CD14-positive monocyte (primary cell): ENCODE results near the gene TEC. TPM values are rescaled to one million over a fixed set of nuclear protein-coding genes. Genes with fewer than 3 reads are reported as not detected.
A peak's percentile ranks its signal among the peaks of the same experiment; 100 is the strongest.

Source experiments
- DNase-seq, 3 donors: peaks; one replicate each; pipeline ENCODE4 v3.0.0-alpha.2; 2011 to 2022
- H2AFZ ChIP-seq: 2 replicates; pipeline ENCODE4 v1.6.0; 2012; ENCODE audit warnings: mild to moderate bottlenecking, low read depth, low read length, inconsistent platforms; ENCODE audit not compliant: insufficient read depth, poor library complexity, severe bottlenecking
- H3K27ac ChIP-seq, 2 donors: 1 replicate in 1 of 2; 2 replicates in 1 of 2; pipeline ENCODE4 v1.5.1; 2012 to 2013; ENCODE audit warnings: low read length in 2 of 2, control low read depth in 1 of 2, inconsistent platforms in 1 of 2, low read depth in 1 of 2, mild to moderate bottlenecking in 1 of 2
- H3K27me3 ChIP-seq, 2 donors: one replicate each; pipeline versions ENCODE4 v1.6.0 to v1.6.1; 2011 to 2013; ENCODE audit warnings: low read length in 2 of 2; ENCODE audit not compliant: control insufficient read depth in 2 of 2, insufficient read depth in 2 of 2
- H3K36me3 ChIP-seq, 2 donors: replicated peaks in 1 of 2; 1 replicate in 1 of 2; 2 replicates in 1 of 2; pipeline versions ENCODE4 v1.5.1 to v1.6.1; 2012 to 2013; ENCODE audit warnings: low read length in 2 of 2, control low read depth in 1 of 2, inconsistent platforms in 1 of 2, mild to moderate bottlenecking in 1 of 2; ENCODE audit not compliant: insufficient read depth in 2 of 2, control insufficient read depth in 1 of 2
- H3K4me1 ChIP-seq, 2 donors: 1 replicate in 1 of 2; 2 replicates in 1 of 2; pipeline versions ENCODE4 v1.5.1 to v1.6.1; 2012 to 2013; ENCODE audit warnings: low read length in 2 of 2, control low read depth in 1 of 2, inconsistent platforms in 1 of 2, mild to moderate bottlenecking in 1 of 2, moderate library complexity in 1 of 2; ENCODE audit not compliant: insufficient read depth in 2 of 2, control insufficient read depth in 1 of 2
- H3K4me2 ChIP-seq: replicated peaks from 2 replicates; pipeline ENCODE3; 2012; ENCODE audit warnings: low read length, moderate library complexity, mild to moderate bottlenecking; ENCODE audit not compliant: poor library complexity, severe bottlenecking; ENCODE audit errors: extremely low read depth
- H3K4me3 ChIP-seq, 3 experiments: fragments of 200-600 bp in 1 of 3; sonication (generic) in 1 of 3; replicated peaks in 1 of 3; 1 replicate in 2 of 3; 2 replicates in 1 of 3; pipeline ENCODE4 v1.5.1; 2011 to 2013; ENCODE audit warnings: low read length in 3 of 3, mild to moderate bottlenecking in 3 of 3, control low read depth in 2 of 3, low read depth in 2 of 3, inconsistent platforms in 1 of 3, moderate library complexity in 1 of 3
- H3K79me2 ChIP-seq: 2 replicates; pipeline ENCODE4 v1.6.0; 2012; ENCODE audit warnings: mild to moderate bottlenecking, control low read depth, inconsistent platforms, low read length, moderate library complexity; ENCODE audit not compliant: insufficient read depth
- H3K9ac ChIP-seq: 2 replicates; pipeline ENCODE4 v1.6.0; 2017; ENCODE audit warnings: low read length, mild to moderate bottlenecking; ENCODE audit not compliant: insufficient read depth, poor library complexity, severe bottlenecking
- H3K9me3 ChIP-seq, 2 donors: replicated peaks in 1 of 2; 1 replicate in 1 of 2; 2 replicates in 1 of 2; pipeline versions ENCODE4 v1.5.1 to v1.6.1; 2012 to 2013; ENCODE audit warnings: low read length in 2 of 2, control low read depth in 1 of 2; ENCODE audit not compliant: control insufficient read depth in 1 of 2, insufficient read depth in 1 of 2
- H4K20me1 ChIP-seq: 2 replicates; pipeline ENCODE4 v1.6.0; 2012; ENCODE audit warnings: mild to moderate bottlenecking, low read length, control low read depth, moderate library complexity; ENCODE audit not compliant: insufficient read depth
- H3K27ac Mint-ChIP-seq, 7 donors: one replicate each; pipeline ENCODE4 v1.8.0; 2020; ENCODE audit warnings: mild to moderate bottlenecking in 7 of 7, mixed read lengths in 7 of 7, moderate library complexity in 6 of 7, inconsistent platforms in 2 of 7
- H3K27me3 Mint-ChIP-seq, 3 donors: one replicate each; pipeline ENCODE4 v1.8.0; 2021 to 2022; ENCODE audit warnings: low read depth in 3 of 3, mild to moderate bottlenecking in 3 of 3, mixed read lengths in 3 of 3, moderate library complexity in 3 of 3, inconsistent platforms in 1 of 3
- H3K36me3 Mint-ChIP-seq, 2 donors: one replicate each; pipeline ENCODE4 v1.8.0; 2020; ENCODE audit warnings: mixed read lengths in 2 of 2, inconsistent platforms in 1 of 2, mild to moderate bottlenecking in 1 of 2
- H3K4me1 Mint-ChIP-seq: one replicate; pipeline ENCODE4 v1.8.0; 2020; ENCODE audit warnings: mild to moderate bottlenecking, mixed read lengths
- H3K4me3 Mint-ChIP-seq, 2 donors: one replicate each; pipeline ENCODE4 v1.8.0; 2020; ENCODE audit warnings: mild to moderate bottlenecking in 2 of 2, mixed read lengths in 2 of 2, moderate library complexity in 1 of 2
- H3K9me3 Mint-ChIP-seq, 7 donors: one replicate each; pipeline ENCODE4 v1.8.0; 2020 to 2022; ENCODE audit warnings: mixed read lengths in 7 of 7, mild to moderate bottlenecking in 6 of 7, moderate library complexity in 6 of 7, inconsistent platforms in 2 of 7
- WGBS: methylation state at CpG from one replicate; pipeline ENCODE4 v1.1.5; 2013; ENCODE audit warnings: missing lambda C conversion rate; ENCODE audit not compliant: insufficient coverage; 5-methylcytosine and 5-hydroxymethylcytosine counted together
- intact Hi-C, 2 donors: fragments of 100-400 bp; cut with micrococcal nuclease; formaldehyde crosslinking; loops; one replicate each; pipeline versions ENCODE4 v1.15.0 to v1.15.1; 2023
- polyA plus RNA-seq, 3 donors: library from polyadenylated mRNA; depleted of rRNA in 1 of 3; unstranded in 2 of 3; stranded (reverse) in 1 of 3; fragments of 300-500 nt in 2 of 3; fragments of >200 nt in 1 of 3; fragmentation: Illumina TruSeq in 2 of 3; gene quantifications; 1 replicate in 2 of 3; 2 replicates in 1 of 3; pipeline ENCODE4 v1.2.3, GENCODE V29; 2012 to 2021
- TF ChIP-seq, protein P1 (sequence below): fragments of 200-600 bp; IDR thresholded peaks from one replicate; pipeline ENCODE4 v1.8.0; 2022; ENCODE audit warnings: antibody characterized with exemption, mild to moderate bottlenecking

TEC gene
- polyA plus RNA-seq, 3 donors, result 0.30 to 2.5 (median 0.73) TPM

DNA sequence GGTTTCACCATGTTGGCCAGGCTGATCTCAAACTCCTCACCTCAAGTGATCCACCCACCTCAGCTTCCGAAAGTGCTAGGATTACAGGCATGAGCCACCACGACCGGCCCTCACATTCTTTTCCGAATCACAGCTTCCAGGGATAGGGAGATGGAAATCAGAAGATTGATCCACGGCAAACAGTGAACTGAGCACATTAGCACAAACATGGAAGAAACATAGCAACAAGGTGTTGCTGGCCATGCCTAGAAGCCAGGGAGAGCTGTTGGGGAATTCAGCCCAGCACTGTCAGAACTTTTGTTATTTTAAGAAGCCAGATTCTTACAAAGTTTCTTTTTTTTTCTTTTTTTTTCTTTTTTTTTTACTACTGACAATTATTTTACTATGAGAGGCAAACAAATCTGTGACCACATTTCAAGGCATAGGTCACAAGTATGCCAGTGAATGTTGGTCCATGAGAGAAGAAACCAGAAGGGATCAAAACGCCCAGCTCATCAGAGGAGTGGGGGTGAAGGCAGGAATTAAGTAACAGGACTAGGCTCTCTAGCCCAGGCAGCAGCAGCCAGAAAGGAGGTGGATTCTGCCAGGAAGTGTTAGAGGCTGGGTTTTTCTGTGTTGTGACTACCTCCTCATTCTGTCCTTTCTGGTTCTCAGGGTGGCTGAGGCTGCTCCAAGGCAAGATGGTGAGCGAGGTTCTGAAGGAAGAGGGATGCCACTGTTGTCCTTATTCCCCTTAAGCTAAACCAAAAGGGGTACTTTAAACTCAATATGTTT is 44.1 kb downstream of the TEC start:
- H3K9me3 ChIP-seq, result no peaks in the 10 kb centered on the region
- Mint-ChIP-seq H3K9me3 (peaks cover 0 to 6% (median 0%) of the 10 kb centered on the region in 7 donors), H3K27ac (peak overlapping the region; percentile 80 to 94 (median 89)), H3K4me1 (peaks cover 54% of the 10 kb centered on the region), H3K36me3 (peaks cover 13 to 14% of the 10 kb centered on the region in 2 donors), H3K27me3 (no peaks in the 10 kb centered on the region), H3K4me3 (peak overlapping the region in 1 of 2 donors; percentile 68)
- peak overlapping the region; percentile 51 for H3K4me2 ChIP-seq
- 75% methylated on average over 2 of the region's 7 CpGs for WGBS
- H3K27ac ChIP-seq, result peak overlapping the region; percentile 53 to 69
- intact Hi-C loops, result loop anchor here in 1 of 2 donors (10.0 kb wide), 1 partner anchor 49 kb away; no protein-coding TSS in a partner anchor
- H3K36me3 ChIP-seq, result peaks cover 0 to 6% of the 10 kb centered on the region in 2 donors
- TF ChIP-seq, protein P1, sequence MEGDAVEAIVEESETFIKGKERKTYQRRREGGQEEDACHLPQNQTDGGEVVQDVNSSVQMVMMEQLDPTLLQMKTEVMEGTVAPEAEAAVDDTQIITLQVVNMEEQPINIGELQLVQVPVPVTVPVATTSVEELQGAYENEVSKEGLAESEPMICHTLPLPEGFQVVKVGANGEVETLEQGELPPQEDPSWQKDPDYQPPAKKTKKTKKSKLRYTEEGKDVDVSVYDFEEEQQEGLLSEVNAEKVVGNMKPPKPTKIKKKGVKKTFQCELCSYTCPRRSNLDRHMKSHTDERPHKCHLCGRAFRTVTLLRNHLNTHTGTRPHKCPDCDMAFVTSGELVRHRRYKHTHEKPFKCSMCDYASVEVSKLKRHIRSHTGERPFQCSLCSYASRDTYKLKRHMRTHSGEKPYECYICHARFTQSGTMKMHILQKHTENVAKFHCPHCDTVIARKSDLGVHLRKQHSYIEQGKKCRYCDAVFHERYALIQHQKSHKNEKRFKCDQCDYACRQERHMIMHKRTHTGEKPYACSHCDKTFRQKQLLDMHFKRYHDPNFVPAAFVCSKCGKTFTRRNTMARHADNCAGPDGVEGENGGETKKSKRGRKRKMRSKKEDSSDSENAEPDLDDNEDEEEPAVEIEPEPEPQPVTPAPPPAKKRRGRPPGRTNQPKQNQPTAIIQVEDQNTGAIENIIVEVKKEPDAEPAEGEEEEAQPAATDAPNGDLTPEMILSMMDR, result no peak
- H4K20me1 ChIP-seq, result no peaks in the 10 kb centered on the region
- no peaks in the 10 kb centered on the region for H3K27me3 ChIP-seq
- peak overlapping the region in 1 of 3 experiments; percentile 39 for H3K4me3 ChIP-seq
- peak overlapping the region; percentile 12 for H2AFZ ChIP-seq
- peaks cover 72% of the 10 kb centered on the region for H3K79me2 ChIP-seq
- H3K4me1 ChIP-seq, result peaks cover 40 to 60% of the 10 kb centered on the region in 2 donors
- H3K9ac ChIP-seq, result peak overlapping the region; percentile 10
- no peak for DNase-seq

DNA sequence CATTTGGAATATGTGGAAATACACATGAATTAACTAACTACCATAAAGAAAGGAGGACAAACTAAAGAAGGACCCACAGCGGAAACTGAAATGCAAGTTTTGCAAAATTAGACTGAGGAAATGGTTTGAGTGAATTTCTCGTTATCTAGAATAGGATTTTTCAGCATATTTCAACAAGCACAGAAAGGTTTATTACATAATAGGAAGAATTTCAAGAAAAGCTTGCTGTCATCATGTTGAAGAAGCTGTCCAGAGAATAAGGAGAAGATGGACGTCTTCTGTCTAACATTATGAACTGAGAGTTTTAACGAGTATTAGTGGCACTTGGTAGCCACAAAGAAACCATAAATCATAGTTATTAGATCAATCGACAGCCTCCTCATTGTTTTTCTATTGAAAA is 45.0 kb downstream of the TEC start:
- DNase-seq, result peak in 1 of 3 donors; percentile 23
- Mint-ChIP-seq H3K4me3 (peak overlapping the region in 1 of 2 donors; percentile 48), H3K27me3 (no peaks in the 10 kb centered on the region), H3K36me3 (peaks cover 17 to 20% of the 10 kb centered on the region in 2 donors), H3K9me3 (peaks cover 0 to 10% (median 0%) of the 10 kb centered on the region in 7 donors), H3K27ac (peak overlapping the region; percentile 60 to 91 (median 78)), H3K4me1 (peaks cover 53% of the 10 kb centered on the region)
- peak overlapping the region; percentile 50 for H2AFZ ChIP-seq
- no peaks in the 10 kb centered on the region for H3K27me3 ChIP-seq
- H3K9me3 ChIP-seq, result no peaks in the 10 kb centered on the region
- no peak overlapping the region for H3K9ac ChIP-seq
- H4K20me1 ChIP-seq, result no peaks in the 10 kb centered on the region
- peaks cover 40 to 60% of the 10 kb centered on the region in 2 donors for H3K4me1 ChIP-seq
- H3K36me3 ChIP-seq, result peaks cover 0 to 11% of the 10 kb centered on the region in 2 donors
- intact Hi-C loops, result loop anchor here in 1 of 2 donors (10.0 kb wide), 1 partner anchor 50 kb away; no protein-coding TSS in a partner anchor
- H3K4me2 ChIP-seq, result peak overlapping the region; percentile 25
- no CpG with 5 or more reads among the region's 5 CpGs for WGBS
- TF ChIP-seq, protein P1, result no peak
- peak overlapping the region in 1 of 3 experiments; percentile 20 for H3K4me3 ChIP-seq
- H3K79me2 ChIP-seq, result peaks cover 72% of the 10 kb centered on the region
- H3K27ac ChIP-seq, result peak overlapping the region in 1 of 2 donors; percentile 69
